ENCODE measurements around the gene LSMEM2.

GRCh38 chr3:50303013-50303815 is 24.3 kb downstream of the LSMEM2 start, which contains the start of gene HYAL1:
- TF ChIP-seq CTCF (conservative IDR thresholded peaks at IDR 0.05; ENCODE audit: low read length) (peak; percentile 34), EZH2phosphoT487 (IDR thresholded peaks at IDR 0.05; ENCODE audit: borderline replicate concordance) (no peak)

All from Loucy (cell line).